ENCODE results near the gene CLMN. TPM values are rescaled to one million over a fixed set of nuclear protein-coding genes. Genes with fewer than 3 reads are reported as not detected.

The CLMN gene
- total and polyA plus RNA-seq, 10 of the 15 experiments (the other 5 are each of a cell fraction or from before 2014, with no cell fraction given): 7.8 to 49.3 (median 18.5) TPM

GRCh38 chr14:95208598-95208997, 111.1 kb downstream of the CLMN start (continued):
- TF ChIP-seq, protein P1, sequence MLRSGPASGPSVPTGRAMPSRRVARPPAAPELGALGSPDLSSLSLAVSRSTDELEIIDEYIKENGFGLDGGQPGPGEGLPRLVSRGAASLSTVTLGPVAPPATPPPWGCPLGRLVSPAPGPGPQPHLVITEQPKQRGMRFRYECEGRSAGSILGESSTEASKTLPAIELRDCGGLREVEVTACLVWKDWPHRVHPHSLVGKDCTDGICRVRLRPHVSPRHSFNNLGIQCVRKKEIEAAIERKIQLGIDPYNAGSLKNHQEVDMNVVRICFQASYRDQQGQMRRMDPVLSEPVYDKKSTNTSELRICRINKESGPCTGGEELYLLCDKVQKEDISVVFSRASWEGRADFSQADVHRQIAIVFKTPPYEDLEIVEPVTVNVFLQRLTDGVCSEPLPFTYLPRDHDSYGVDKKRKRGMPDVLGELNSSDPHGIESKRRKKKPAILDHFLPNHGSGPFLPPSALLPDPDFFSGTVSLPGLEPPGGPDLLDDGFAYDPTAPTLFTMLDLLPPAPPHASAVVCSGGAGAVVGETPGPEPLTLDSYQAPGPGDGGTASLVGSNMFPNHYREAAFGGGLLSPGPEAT (IDR thresholded peaks at IDR 0.05; ENCODE audit: low read depth): peak; percentile 46
- TF ChIP-seq JUNB (IDR thresholded peaks at IDR 0.05) (0 out of 2 replicates have a peak, but pooled peaks have one; percentile 16), KAT2A (conservative IDR thresholded peaks at IDR 0.05; ENCODE audit: control insufficient read depth, low read depth, low read length) (no peak), EP300 (IDR thresholded peaks at IDR 0.05; ENCODE audit: borderline replicate concordance in 1 of 2, control insufficient read depth in 1 of 2, low read depth in 2 of 2, low read length in 2 of 2) (peak in 1 of 2 experiments; percentile 48; a peak in 1 of 4 replicates), RUNX3 (IDR thresholded peaks at IDR 0.05; ENCODE audit: low read length) (peak; percentile 87), IKZF2 (IDR thresholded peaks at IDR 0.05) (peak; percentile 66 to 76), IKZF1 (conservative IDR thresholded peaks at IDR 0.05) (peak; percentile 73), PKNOX1 (IDR thresholded peaks at IDR 0.05) (peak; percentile 73), SMC3 (IDR thresholded peaks at IDR 0.05; ENCODE audit: borderline replicate concordance, low read length) (no peak), PML (IDR thresholded peaks at IDR 0.05; ENCODE audit: low read length) (no peak), NFIC (IDR thresholded peaks at IDR 0.05; ENCODE audit: low read depth, low read length) (peak; percentile 76; the same call in 1 of the 2 replicates), FOXM1 (IDR thresholded peaks at IDR 0.05; ENCODE audit: low read depth, low read length) (peak; percentile 28; the same call in 1 of the 2 replicates)

Measured in GM12878 (cell line).